Measurements from ENCODE around the gene COL4A1. TPM values are rescaled to one million over a fixed set of nuclear protein-coding genes. Genes with fewer than 3 reads are reported as not detected.

Gene COL4A1
- polyA plus RNA-seq, 1 of the 3 experiments (the other 2 are of a cell fraction) = 30.3 TPM

GRCh38 chr13:110329258-110329657, 22.3 kb upstream of the COL4A1 start:
- Histone ChIP-seq H2AFZ (ENCODE audit: low read depth) (no peak overlapping the region), H3K27ac (ENCODE audit: low read depth in 2 of 2, low read length in 1 of 2) (peak overlapping the region in 1 of 2 experiments; percentile 61; a peak in 1 of 4 replicates), H3K9ac (no peak overlapping the region), H4K20me1 (ENCODE audit: insufficient read depth) (no peaks in the 10 kb centered on the region), H3K9me2 (no peaks in the 10 kb centered on the region), H3K27me3 (ENCODE audit: insufficient read depth) (no peaks in the 10 kb centered on the region), H3K9me3 (no peaks in the 10 kb centered on the region), H3K36me3 (replicated peaks in 1 of 2; ENCODE audit: control insufficient read depth in 1 of 2, insufficient read depth in 2 of 2, low read length in 1 of 2) (peaks cover 0 to 3% of the 10 kb centered on the region in 2 experiments), H3K4me2 (no peak overlapping the region), H3K4me1 (ENCODE audit: control insufficient read depth in 1 of 2, insufficient read depth in 2 of 2, low read depth in 1 of 2, low read length in 1 of 2) (peaks cover 19 to 57% of the 10 kb centered on the region in 2 experiments; a peak in 3 of 4 replicates), H3F3A (replicated peaks; ENCODE audit: insufficient read depth) (peaks cover 19% of the 10 kb centered on the region), H3K79me2 (ENCODE audit: insufficient read depth) (peaks cover 98% of the 10 kb centered on the region), H3K4me3 (ENCODE audit: low read depth in 2 of 2, low read length in 1 of 2) (no peak overlapping the region)
- CTCF ChIA-PET = no interaction called here
- DNase-seq = no peak
- POLR2A ChIA-PET = no interaction called here
- TF ChIP-seq GABPA (IDR thresholded peaks at IDR 0.05; ENCODE audit: low read depth) (no peak), NRF1 (IDR thresholded peaks at IDR 0.05; ENCODE audit: low read depth, low read length) (no peak), RFX5 (IDR thresholded peaks at IDR 0.05; ENCODE audit: low read length) (no peak), MXI1 (IDR thresholded peaks at IDR 0.05; ENCODE audit: low read depth, low read length) (no peak), PBX3 (IDR thresholded peaks at IDR 0.05) (no peak), SIN3A (IDR thresholded peaks at IDR 0.05; ENCODE audit: borderline replicate concordance, low read depth, low read length) (no peak), REST (IDR thresholded peaks at IDR 0.05; ENCODE audit: low read depth, low read length) (no peak)
- 94% methylated on average over 6 of the region's 6 CpGs for whole genome bisulfite sequencing (ENCODE audit: low lambda C conversion rate)

- ChIA-PET POLR2A (no interaction called here), CTCF (no interaction called here)
- H3K27me3 ChIP-seq (ENCODE audit: insufficient read depth) = no peaks in the 10 kb centered on the region
- peaks cover 17 to 64% of the 10 kb centered on the region in 2 experiments; a peak in 3 of 4 replicates for H3K4me1 ChIP-seq (ENCODE audit: control insufficient read depth in 1 of 2, insufficient read depth in 2 of 2, low read depth in 1 of 2, low read length in 1 of 2)
- H3K79me2 ChIP-seq (ENCODE audit: insufficient read depth) = peaks cover 98% of the 10 kb centered on the region
- no peak for DNase-seq
- no peaks in the 10 kb centered on the region for H3K9me2 ChIP-seq
- H3K9me3 ChIP-seq = no peaks in the 10 kb centered on the region
- H2AFZ ChIP-seq (ENCODE audit: low read depth) = no peak overlapping the region
- H3K27ac ChIP-seq (ENCODE audit: low read depth in 2 of 2, low read length in 1 of 2) = peak overlapping the region in 1 of 2 experiments; percentile 61; a peak in 1 of 4 replicates
- H3K36me3 ChIP-seq (replicated peaks in 1 of 2; ENCODE audit: control insufficient read depth in 1 of 2, insufficient read depth in 2 of 2, low read length in 1 of 2) = peaks cover 0 to 3% of the 10 kb centered on the region in 2 experiments
- H3K4me2 ChIP-seq = no peak overlapping the region
- peaks cover 19% of the 10 kb centered on the region for H3F3A ChIP-seq (replicated peaks; ENCODE audit: insufficient read depth)
- WGBS (ENCODE audit: low lambda C conversion rate) = 92% methylated on average over 10 of the region's 10 CpGs
- no peak overlapping the region for H3K9ac ChIP-seq
- H3K4me3 ChIP-seq (ENCODE audit: low read depth in 2 of 2, low read length in 1 of 2) = no peak overlapping the region
- TF ChIP-seq JUND (IDR thresholded peaks at IDR 0.05) = no peak
- no peak for TF ChIP-seq TAF1 (IDR thresholded peaks at IDR 0.05; ENCODE audit: borderline replicate concordance, low read depth, low read length)
- no peak for TF ChIP-seq REST (IDR thresholded peaks at IDR 0.05; ENCODE audit: low read depth, low read length)
- TF ChIP-seq NRF1 (IDR thresholded peaks at IDR 0.05; ENCODE audit: low read depth, low read length) = no peak
- TF ChIP-seq TCF12 (IDR thresholded peaks at IDR 0.05) = no peak
- TF ChIP-seq POLR2AphosphoS5 (IDR thresholded peaks at IDR 0.05; ENCODE audit: low read depth, low read length) = no peak
- TF ChIP-seq TEAD4 (IDR thresholded peaks at IDR 0.05; ENCODE audit: borderline replicate concordance, insufficient read depth) = no peak
- no peak for TF ChIP-seq NFIC (IDR thresholded peaks at IDR 0.05; ENCODE audit: borderline replicate concordance)
- no peak for TF ChIP-seq GABPA (IDR thresholded peaks at IDR 0.05; ENCODE audit: low read depth)
- no peak for TF ChIP-seq MEF2A (IDR thresholded peaks at IDR 0.05; ENCODE audit: borderline replicate concordance, low read depth)
- TF ChIP-seq SMC3 (IDR thresholded peaks at IDR 0.05; ENCODE audit: low read depth, low read length) = no peak
- TF ChIP-seq USF1 (IDR thresholded peaks at IDR 0.05; ENCODE audit: borderline replicate concordance, low read depth) = no peak
- no peak for TF ChIP-seq RCOR1 (IDR thresholded peaks at IDR 0.05; ENCODE audit: low read length)
- H4K20me1 ChIP-seq (ENCODE audit: insufficient read depth) = no peaks in the 10 kb centered on the region
Measured at GRCh38 chr13:110328573-110328972, 21.6 kb upstream of the COL4A1 start.
